Hepatic stellate cell (primary cell): ENCODE measurements around the gene PAX8.

Experiments used
- DNase-seq: peaks from one replicate; pipeline ENCODE4 v3.0.0; 2011; ENCODE audit warnings: low spot score

The PAX8 gene

GRCh38 chr2:113219889-113220641, 58.7 kb downstream of the PAX8 start:
- peak; percentile 55 for DNase-seq

- DNase-seq, result no peak
Measured at GRCh38 chr2:113219525-113219888, 59.2 kb downstream of the PAX8 start.

GRCh38 chr2:113219092-113219441, 59.7 kb downstream of the PAX8 start:
- DNase-seq, result no peak

GRCh38 chr2:113218283-113219091, 60.2 kb downstream of the PAX8 start:
- DNase-seq, result no peak

GRCh38 chr2:113217455-113218282, 61.1 kb downstream of the PAX8 start:
- no peak for DNase-seq

GRCh38 chr2:113216891-113217454, 61.7 kb downstream of the PAX8 start:
- DNase-seq, result no peak

- no peak for DNase-seq
Measured at GRCh38 chr2:113216321-113216720, 62.4 kb downstream of the PAX8 start.

GRCh38 chr2:113215056-113215455, 63.7 kb downstream of the PAX8 start:
- DNase-seq, result no peak

- DNase-seq, result no peak
Measured at GRCh38 chr2:113214141-113214540, 64.6 kb downstream of the PAX8 start.

- DNase-seq, result no peak
Measured at GRCh38 chr2:113213061-113213930, 65.4 kb downstream of the PAX8 start.

GRCh38 chr2:113212245-113213060, 66.3 kb downstream of the PAX8 start:
- no peak for DNase-seq

GRCh38 chr2:113211226-113212105, 67.3 kb downstream of the PAX8 start:
- peak; percentile 92 for DNase-seq

- no peak for DNase-seq
Measured at GRCh38 chr2:113209646-113210171, 69.0 kb downstream of the PAX8 start.

GRCh38 chr2:113209011-113209645, 69.6 kb downstream of the PAX8 start:
- peak; percentile 54 for DNase-seq

- no peak for DNase-seq
Measured at GRCh38 chr2:113208396-113208795, 70.3 kb downstream of the PAX8 start.

- no peak for DNase-seq
Measured at GRCh38 chr2:113207021-113207420, 71.7 kb downstream of the PAX8 start.

- DNase-seq, result no peak
Measured at GRCh38 chr2:113206251-113206650, 72.5 kb downstream of the PAX8 start.

GRCh38 chr2:113203901-113204519, 74.7 kb downstream of the PAX8 start:
- peak; percentile 85 for DNase-seq
